ENCODE measurements around the gene DHX15.

DHX15 gene

GRCh38 chr4:24568425-24568824, 15.9 kb downstream of the DHX15 start:
- H3K4me3 Mint-ChIP-seq: no peak overlapping the region
- no peaks in the 10 kb centered on the region for H3K27me3 Mint-ChIP-seq
- no peak for ATAC-seq
- peaks cover 66% of the 10 kb centered on the region for H3K4me1 Mint-ChIP-seq
- H3K27ac Mint-ChIP-seq: no peak overlapping the region
- H3K36me3 Mint-ChIP-seq: peaks cover 79% of the 10 kb centered on the region
- H3K9me3 Mint-ChIP-seq: no peaks in the 10 kb centered on the region

GRCh38 chr4:24565054-24565453, 19.3 kb downstream of the DHX15 start:
- H3K27ac Mint-ChIP-seq: no peak overlapping the region
- no peak overlapping the region for H3K4me3 Mint-ChIP-seq
- no peak for ATAC-seq
- peaks cover 51% of the 10 kb centered on the region for H3K4me1 Mint-ChIP-seq
- no peaks in the 10 kb centered on the region for H3K9me3 Mint-ChIP-seq
- peaks cover 79% of the 10 kb centered on the region for H3K36me3 Mint-ChIP-seq
- H3K27me3 Mint-ChIP-seq: no peaks in the 10 kb centered on the region

- Mint-ChIP-seq H3K27ac (no peak overlapping the region), H3K36me3 (peaks cover 73% of the 10 kb centered on the region), H3K4me3 (no peak overlapping the region), H3K4me1 (peaks cover 45% of the 10 kb centered on the region), H3K27me3 (no peaks in the 10 kb centered on the region), H3K9me3 (no peaks in the 10 kb centered on the region)
- ATAC-seq: no peak
Observed at GRCh38 chr4:24564488-24564887, 19.9 kb downstream of the DHX15 start.

- no peaks in the 10 kb centered on the region for H3K9me3 Mint-ChIP-seq
- H3K36me3 Mint-ChIP-seq: peaks cover 56% of the 10 kb centered on the region
- H3K4me1 Mint-ChIP-seq: peaks cover 55% of the 10 kb centered on the region
- H3K4me3 Mint-ChIP-seq: no peak overlapping the region
- no peak overlapping the region for H3K27ac Mint-ChIP-seq
- H3K27me3 Mint-ChIP-seq: no peaks in the 10 kb centered on the region
- ATAC-seq: no peak
Observed at GRCh38 chr4:24561438-24562139, 22.8 kb downstream of the DHX15 start.

- Mint-ChIP-seq H3K4me3 (no peak overlapping the region), H3K9me3 (no peaks in the 10 kb centered on the region), H3K36me3 (peaks cover 56% of the 10 kb centered on the region), H3K27ac (no peak overlapping the region), H3K4me1 (peaks cover 55% of the 10 kb centered on the region), H3K27me3 (no peaks in the 10 kb centered on the region)
- ATAC-seq: no peak
Observed at GRCh38 chr4:24560868-24561368, 23.4 kb downstream of the DHX15 start.

- peaks cover 55% of the 10 kb centered on the region for H3K36me3 Mint-ChIP-seq
- no peak overlapping the region for H3K4me3 Mint-ChIP-seq
- no peak for ATAC-seq
- H3K27me3 Mint-ChIP-seq: no peaks in the 10 kb centered on the region
- H3K4me1 Mint-ChIP-seq: peaks cover 55% of the 10 kb centered on the region
- H3K27ac Mint-ChIP-seq: no peak overlapping the region
- no peaks in the 10 kb centered on the region for H3K9me3 Mint-ChIP-seq
Observed at GRCh38 chr4:24559889-24560288, 24.5 kb downstream of the DHX15 start.

- no peaks in the 10 kb centered on the region for H3K9me3 Mint-ChIP-seq
- no peak for ATAC-seq
- H3K4me3 Mint-ChIP-seq: no peak overlapping the region
- H3K27ac Mint-ChIP-seq: no peak overlapping the region
- peaks cover 50% of the 10 kb centered on the region for H3K4me1 Mint-ChIP-seq
- H3K27me3 Mint-ChIP-seq: no peaks in the 10 kb centered on the region
- H3K36me3 Mint-ChIP-seq: peaks cover 50% of the 10 kb centered on the region
Observed at GRCh38 chr4:24559032-24559821, 25.1 kb downstream of the DHX15 start.

GRCh38 chr4:24557026-24558025, 27.0 kb downstream of the DHX15 start:
- H3K9me3 Mint-ChIP-seq: no peaks in the 10 kb centered on the region
- ATAC-seq: peak; percentile 50
- no peaks in the 10 kb centered on the region for H3K27me3 Mint-ChIP-seq
- no peak overlapping the region for H3K4me3 Mint-ChIP-seq
- H3K27ac Mint-ChIP-seq: no peak overlapping the region
- peaks cover 34% of the 10 kb centered on the region for H3K36me3 Mint-ChIP-seq
- H3K4me1 Mint-ChIP-seq: peaks cover 39% of the 10 kb centered on the region

- Mint-ChIP-seq H3K9me3 (no peaks in the 10 kb centered on the region), H3K36me3 (peaks cover 38% of the 10 kb centered on the region), H3K4me1 (peaks cover 20% of the 10 kb centered on the region), H3K4me3 (no peak overlapping the region), H3K27ac (no peak overlapping the region), H3K27me3 (no peaks in the 10 kb centered on the region)
- no peak for ATAC-seq
Observed at GRCh38 chr4:24551492-24552289, 32.7 kb downstream of the DHX15 start.

- Mint-ChIP-seq H3K27ac (no peak overlapping the region), H3K27me3 (no peaks in the 10 kb centered on the region), H3K9me3 (no peaks in the 10 kb centered on the region), H3K4me3 (no peak overlapping the region), H3K36me3 (peaks cover 29% of the 10 kb centered on the region), H3K4me1 (peaks cover 10% of the 10 kb centered on the region)
- no peak for ATAC-seq
Observed at GRCh38 chr4:24550441-24551175, 33.7 kb downstream of the DHX15 start.

- H3K4me1 Mint-ChIP-seq: peaks cover 7% of the 10 kb centered on the region
- H3K36me3 Mint-ChIP-seq: peaks cover 26% of the 10 kb centered on the region
- no peak for ATAC-seq
- H3K27ac Mint-ChIP-seq: no peak overlapping the region
- H3K4me3 Mint-ChIP-seq: no peak overlapping the region
- no peaks in the 10 kb centered on the region for H3K27me3 Mint-ChIP-seq
- no peaks in the 10 kb centered on the region for H3K9me3 Mint-ChIP-seq
Observed at GRCh38 chr4:24547979-24548378, 36.4 kb downstream of the DHX15 start.

GRCh38 chr4:24544208-24544988, 40.0 kb downstream of the DHX15 start:
- Mint-ChIP-seq H3K9me3 (no peaks in the 10 kb centered on the region), H3K27me3 (no peaks in the 10 kb centered on the region), H3K36me3 (peaks cover 50% of the 10 kb centered on the region), H3K27ac (no peak overlapping the region), H3K4me1 (peaks cover 7% of the 10 kb centered on the region), H3K4me3 (no peak overlapping the region)
- no peak for ATAC-seq

- H3K27ac Mint-ChIP-seq: no peak overlapping the region
- H3K27me3 Mint-ChIP-seq: no peaks in the 10 kb centered on the region
- no peaks in the 10 kb centered on the region for H3K9me3 Mint-ChIP-seq
- peaks cover 46% of the 10 kb centered on the region for H3K36me3 Mint-ChIP-seq
- H3K4me1 Mint-ChIP-seq: no peaks in the 10 kb centered on the region
- no peak for ATAC-seq
- no peak overlapping the region for H3K4me3 Mint-ChIP-seq
Observed at GRCh38 chr4:24537025-24537424, 47.3 kb downstream of the DHX15 start.
